ENCODE data around the gene APOL4.
"Not testable (repeated sequence)": the region's sequence is repeated elsewhere in the genome, so short reads cannot be mapped to it uniquely, and the experiment has no call there.

- TF ChIP-seq EZH2 (IDR thresholded peaks at IDR 0.05; ENCODE audit: low read depth); CTCF (conservative IDR thresholded peaks at IDR 0.05): not testable (repeated sequence)
Measured at GRCh38 chr22:36250292-36250960, 48.8 kb upstream of the APOL4 start.

Measured in PC-9 (cell line).